Fibroblast of peridontal ligament (primary cell): ENCODE data around the gene USP53.
A peak's percentile ranks its signal among the peaks of the same experiment; 100 is the strongest.
"Not testable (repeated sequence)": the region's sequence is repeated elsewhere in the genome, so short reads cannot be mapped to it uniquely, and the experiment has no call there.

Experiments
- DNase-seq: peaks from one replicate; pipeline ENCODE4 v3.0.0-alpha.2; 2010; ENCODE audit errors: extremely low read depth

USP53 gene

DNA sequence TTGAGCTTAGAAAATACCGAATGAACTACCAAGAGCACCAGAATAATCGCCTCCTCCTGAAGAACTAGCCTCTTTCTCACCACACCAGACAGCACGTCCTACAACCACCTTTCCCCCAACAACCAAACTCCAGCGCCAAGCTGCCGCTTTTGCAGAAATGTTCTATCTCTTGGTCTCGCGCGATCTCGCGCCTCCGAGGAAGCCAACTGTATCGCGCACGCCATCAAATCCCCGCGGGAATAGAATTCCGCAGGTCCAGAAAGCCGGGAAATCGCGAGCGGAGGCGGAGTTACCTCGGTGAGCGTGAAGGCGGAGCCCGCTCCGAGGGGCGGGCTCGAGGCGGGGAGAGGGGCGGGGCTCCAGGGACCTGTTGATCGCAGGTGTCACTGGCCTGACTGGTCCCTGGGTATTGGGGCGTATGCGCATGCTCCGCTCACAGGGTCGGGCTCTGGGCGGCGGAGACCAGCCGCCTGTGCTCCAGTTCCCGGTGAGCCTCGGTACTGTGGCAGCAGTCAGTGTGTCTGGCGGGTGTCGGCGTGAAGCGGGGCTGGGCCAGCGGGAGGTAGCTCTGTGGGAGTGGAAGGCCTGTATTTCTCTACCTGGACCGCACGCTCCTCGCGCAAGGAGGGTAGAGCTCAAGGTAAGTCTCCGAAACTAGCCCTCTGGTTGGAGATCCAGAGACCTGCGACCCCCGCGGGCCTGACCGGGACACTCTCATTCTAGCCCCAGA is at the start of gene USP53:
Gene USP53, plus strand, starts transcription at position 480 of the 730 bp plus-strand sequence. CDS start 27,047 bp downstream, outside the sequence.
- peak; percentile 98 for DNase-seq

DNA sequence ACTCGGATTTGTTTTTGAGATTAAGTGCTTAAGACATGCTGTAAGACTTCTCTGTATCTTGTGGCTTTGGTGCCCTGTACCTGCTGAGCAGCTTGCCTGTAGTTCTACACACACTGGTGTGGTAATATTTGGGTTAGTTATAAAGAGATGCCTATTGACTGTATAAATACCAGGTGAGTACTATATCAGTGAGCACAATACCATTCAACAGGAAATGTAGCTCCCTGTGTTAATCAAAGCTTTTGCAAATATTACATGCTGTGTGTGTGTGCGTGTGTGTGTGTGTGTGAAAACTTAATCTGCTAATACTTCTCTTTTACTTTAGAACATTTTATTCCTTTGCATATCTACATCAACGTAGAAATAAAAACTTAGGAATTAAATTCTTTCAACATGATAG is 46.7 kb upstream of the USP53 start:
- DNase-seq: no peak

GRCh38 chr4:119170195-119170594 is 42.3 kb upstream of the USP53 start:
- no peak for DNase-seq

- DNase-seq: peak; percentile 35
Observed at GRCh38 chr4:119172223-119172622, 40.3 kb upstream of the USP53 start.

- DNase-seq: not testable (repeated sequence)
Observed at GRCh38 chr4:119173729-119174361, 38.7 kb upstream of the USP53 start.

DNA sequence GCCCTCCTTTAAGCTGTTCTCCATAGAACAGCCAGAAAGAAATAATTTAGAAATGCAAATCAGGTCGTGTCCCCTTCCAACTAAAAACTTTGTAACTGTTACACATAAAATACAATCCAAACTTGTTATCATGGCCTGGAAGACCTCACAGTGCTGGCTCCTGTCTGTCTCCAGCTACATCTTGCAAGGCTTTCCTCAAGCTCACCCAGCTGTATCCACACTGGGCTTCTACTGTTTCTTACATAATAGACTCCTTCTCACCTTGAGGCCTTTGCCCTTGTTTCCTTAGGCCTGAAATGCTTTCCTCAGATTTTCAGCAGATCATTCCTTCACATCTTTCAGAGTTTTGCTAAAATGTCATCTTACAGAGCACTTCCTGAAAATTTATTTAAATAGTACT is 33.5 kb upstream of the USP53 start:
- DNase-seq: no peak

DNA sequence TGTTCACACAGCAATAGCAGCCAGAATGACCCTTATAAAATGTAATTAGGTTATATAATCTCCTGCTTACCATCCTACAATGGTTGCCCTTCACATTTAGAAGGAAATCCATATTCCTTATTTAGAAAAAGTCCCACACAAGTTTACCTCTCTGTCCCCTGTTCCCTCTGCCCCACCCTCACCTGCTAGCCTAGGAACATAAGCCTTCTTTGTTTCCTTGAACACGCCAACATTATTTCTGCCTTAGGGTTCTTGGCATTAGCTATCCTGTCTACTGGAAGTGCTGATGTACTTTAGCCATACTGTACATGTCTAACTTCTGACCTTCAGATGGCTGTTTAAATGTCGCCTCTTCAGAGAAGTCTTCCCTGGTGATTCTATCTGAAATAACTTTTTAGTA is 28.4 kb upstream of the USP53 start:
- no peak for DNase-seq

DNA sequence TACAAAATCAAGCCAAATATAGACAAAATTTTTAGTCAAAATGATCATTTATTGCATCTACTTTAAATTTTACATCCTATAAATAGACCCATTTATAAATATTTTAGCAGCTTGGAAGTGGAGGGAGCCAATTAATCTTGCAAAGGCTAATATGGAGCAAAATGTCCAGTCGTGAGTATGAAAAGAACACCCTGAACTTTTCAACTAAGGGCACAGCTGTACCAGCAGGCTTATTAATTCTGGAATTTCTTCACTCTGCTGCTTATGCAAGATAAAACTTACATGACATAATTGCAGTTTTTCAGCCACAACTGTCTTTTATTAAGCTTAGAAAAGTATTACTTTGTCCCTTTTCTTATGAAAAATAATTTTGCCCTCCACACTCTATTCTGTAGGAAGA is 22.9 kb upstream of the USP53 start:
- DNase-seq: peak; percentile 67

DNA sequence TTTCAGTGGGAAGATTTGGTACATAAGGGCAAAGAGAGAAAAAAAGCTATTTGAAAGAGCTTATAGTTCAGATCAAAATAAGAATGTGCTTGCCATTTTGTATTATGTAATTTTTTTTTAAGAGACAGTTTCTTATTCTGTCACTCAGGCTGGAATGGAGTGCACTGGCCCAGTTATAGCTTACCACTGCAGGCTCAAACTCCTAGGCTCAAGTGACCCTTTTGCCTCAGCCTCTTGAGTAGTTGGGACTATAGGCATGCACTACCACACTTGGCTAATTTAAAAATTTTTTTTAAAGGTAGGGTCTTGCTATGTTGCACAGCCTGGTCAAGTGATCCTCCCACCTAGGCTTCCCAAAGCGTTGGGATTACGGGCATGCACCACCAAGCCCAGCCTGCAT is 22.2 kb upstream of the USP53 start:
- no peak for DNase-seq

DNA sequence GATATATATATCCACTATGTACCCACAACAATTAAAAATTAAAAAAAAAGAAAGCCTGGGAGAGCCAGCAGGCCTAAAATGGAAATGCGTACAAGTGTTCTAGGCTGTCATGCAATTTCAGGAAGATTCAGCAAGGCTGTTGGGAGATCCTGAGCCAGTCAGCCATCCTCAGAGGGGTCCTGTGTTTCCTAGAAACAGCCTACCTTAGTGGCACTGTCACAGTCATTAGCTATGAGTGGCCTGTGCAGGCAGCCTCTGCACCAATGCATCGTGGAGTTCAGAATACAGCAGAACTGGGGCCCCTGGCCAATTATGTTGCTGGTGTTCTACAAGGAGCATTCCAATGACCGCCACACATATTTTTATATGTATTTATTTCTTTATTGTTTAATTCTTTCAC is 21.0 kb upstream of the USP53 start:
- DNase-seq: no peak

DNA sequence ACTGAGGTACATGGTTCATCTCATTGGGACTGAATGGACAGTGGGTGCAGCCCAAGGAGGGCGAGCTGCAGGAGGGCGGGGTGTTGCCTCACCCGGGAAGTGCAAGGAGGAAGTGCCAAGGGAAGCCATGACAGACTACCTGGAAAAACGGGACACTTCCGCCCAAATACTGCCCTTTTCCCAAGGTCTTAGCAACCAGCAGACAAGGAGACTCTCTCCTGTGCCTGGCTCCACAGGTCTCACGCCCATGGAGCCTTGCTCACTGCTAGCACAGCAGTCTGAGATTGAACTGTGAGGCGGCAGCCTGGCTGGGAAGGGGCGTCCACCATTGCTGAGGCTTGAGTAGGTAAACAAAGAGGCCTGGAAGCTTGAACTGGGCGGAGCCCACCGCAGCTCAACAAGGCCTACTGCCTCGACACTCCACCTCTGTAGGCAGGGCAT is 14.7 kb upstream of the USP53 start:
- no peak for DNase-seq

DNA sequence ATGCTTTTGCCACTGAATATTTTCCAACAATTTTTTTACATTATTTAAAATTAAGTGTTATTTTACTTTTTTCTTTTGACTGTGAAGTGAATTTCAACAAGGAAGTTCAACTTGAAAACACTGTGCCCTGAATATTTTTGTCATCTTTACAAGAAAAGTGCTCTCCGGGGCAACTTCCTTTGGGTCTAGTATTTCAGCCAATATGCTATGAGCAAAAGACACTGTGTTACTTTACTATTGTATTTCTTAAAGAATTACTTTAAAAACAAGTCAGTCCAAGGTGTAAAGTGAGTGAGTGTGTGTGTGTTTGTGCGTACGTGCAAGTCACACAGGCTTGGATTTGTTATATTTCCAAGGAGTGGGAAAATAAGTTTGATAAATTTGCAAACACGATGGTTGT is 7.6 kb upstream of the USP53 start:
- DNase-seq: no peak

DNA sequence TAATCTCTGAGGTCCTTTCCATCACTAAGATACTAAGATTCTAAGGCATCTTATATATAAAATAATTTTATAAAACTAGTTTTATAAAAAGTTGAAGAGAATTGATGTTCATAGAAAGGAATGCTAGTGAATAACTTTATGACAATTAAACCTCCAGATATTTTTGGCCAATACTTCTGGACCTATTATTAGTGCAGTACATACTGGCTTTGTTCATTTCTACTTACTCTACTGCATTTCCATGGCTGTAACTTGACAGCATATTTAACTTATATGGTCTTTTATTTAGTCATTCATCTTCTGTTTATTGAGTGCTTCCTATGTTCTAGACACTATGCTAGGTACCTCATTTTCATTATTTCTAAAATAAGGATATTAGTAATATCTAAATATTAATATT is 6.8 kb upstream of the USP53 start:
- no peak for DNase-seq

- DNase-seq: no peak
Observed at GRCh38 chr4:119206178-119206577, 6.3 kb upstream of the USP53 start.

DNA sequence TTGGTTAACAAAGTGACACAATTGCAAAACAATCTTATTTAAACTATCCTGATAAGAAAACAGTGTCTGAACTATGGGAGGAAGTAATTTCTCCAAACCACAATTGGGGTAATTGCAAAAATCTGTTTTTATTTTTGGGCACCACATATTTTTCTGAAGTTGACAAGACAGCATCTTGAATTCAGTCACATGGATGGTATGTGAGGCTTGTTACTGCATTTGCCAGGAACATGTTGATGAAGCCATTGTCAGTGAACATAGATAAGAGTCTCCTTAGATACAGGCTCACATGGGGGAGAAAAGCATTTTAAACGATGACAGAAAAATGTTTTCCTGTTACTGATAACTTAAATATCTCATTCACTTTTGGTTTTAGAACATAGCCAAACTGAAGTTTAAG is 5.5 kb upstream of the USP53 start:
- DNase-seq: peak; percentile 58

DNA sequence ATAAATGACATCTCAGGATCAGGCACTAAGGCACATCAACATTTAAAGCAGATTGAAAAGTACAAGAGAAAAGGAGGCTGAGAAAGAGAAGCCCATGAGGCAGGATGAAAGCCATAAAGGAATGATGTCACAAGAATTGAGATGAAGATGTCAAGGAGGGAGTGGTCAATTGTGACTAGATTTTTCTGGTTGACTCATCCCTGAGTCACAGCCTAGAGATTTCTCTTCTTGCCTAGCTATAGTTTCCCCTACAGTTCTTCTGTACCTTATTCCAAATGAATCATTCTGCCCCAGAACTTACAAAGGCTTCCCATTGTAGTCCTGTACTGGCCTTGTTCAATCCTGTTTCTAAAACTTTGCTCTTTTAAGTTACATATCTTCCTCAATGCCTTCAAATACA is 3.4 kb upstream of the USP53 start:
- DNase-seq: peak; percentile 95

GRCh38 chr4:119209586-119209985 is 2.9 kb upstream of the USP53 start:
- no peak for DNase-seq

DNA sequence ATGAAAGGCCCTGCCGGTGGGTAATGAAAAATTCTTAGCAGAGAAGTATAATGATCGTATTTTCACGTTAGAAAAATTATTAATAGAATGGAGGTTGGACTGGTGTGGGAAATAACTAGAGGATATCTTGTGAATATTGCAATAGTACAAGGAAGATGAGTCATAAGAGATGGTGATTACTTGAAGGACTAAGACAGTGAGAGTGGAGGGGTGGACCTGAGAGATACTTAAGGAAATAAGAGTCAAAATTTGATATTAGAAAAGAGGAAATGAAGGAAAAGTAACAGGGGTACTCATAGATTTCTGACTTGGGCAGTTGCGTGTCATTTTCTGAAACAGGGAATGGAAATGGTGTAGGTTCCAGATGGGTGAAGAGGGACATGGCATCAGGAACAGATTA is 1.7 kb upstream of the USP53 start:
- peak; percentile 31 for DNase-seq

- DNase-seq: no peak
Observed at GRCh38 chr4:119211867-119212233, 663 bp upstream of the USP53 start.

DNA sequence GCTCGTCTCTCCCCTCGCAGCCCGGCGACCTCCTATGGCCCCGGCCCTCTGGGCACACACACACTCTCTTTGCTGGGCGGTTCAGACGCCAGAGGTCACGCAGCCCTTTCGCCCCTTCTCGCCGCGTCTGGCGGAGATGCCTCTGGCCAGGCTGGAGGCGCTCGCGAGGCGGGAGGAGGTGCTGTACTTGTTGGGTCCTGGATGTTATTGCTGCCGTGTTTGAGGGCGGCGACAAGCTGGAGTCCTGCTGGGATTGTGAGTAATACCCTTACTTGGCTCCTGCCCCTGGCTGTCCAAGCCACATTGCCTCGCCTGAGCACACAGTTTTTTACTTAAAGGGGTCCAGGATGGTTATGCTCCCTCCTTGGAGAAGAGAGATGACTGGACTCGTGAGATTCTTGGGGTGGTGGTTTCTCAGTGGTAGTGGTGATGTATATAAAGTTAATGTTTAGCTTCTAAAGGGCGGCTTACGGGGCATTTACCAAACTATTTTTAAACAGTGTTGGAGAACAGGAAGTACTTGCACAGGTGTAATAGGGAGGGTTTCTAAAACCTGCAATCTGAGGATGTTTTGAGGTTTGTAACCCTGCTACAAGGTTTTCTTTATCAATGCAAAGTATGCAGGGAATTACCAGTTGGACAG is 572 bp downstream of the USP53 start:
- peak; percentile 91 for DNase-seq

DNA sequence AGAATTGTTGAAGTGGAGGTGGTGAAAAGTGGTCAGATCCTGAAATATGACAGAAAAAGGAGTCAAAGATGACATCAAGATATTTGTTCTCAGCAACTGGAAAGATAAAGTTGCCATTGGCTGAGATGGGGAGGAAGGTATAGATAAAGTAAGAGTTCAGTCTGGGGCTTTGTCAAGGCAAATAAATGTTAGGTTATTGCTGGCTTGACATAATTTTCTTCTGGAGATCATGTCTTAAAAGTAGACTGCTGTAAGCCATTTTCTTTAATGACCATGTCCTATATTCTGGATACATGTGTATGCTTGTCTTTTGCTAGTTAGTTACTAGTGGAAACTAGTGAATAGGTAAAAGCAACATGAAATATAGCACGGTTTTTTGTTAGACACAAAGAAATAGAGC is 5.6 kb downstream of the USP53 start:
- no peak for DNase-seq

DNA sequence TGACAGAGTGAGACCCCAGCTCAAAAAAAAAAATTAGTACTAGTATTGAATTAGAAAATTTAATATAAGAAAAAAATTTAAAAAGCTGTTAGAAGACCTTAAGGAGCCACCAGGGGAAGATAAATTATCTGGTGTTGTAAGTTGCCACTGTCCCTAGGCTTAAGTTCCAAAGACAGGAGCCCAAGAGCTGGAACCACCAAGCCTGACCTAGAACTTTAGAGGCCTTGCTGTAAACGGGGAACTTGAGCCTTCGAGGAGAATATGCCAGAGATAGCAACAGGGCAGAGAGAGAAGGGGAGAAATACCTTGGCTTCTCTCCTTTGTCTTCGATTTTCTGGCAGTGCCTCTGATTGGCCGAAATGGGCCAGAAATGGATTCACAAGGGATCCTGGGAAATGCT is 8.9 kb downstream of the USP53 start:
- no peak for DNase-seq

- peak; percentile 54 for DNase-seq
Observed at GRCh38 chr4:119227690-119228089, 15.2 kb downstream of the USP53 start.
